ENCODE data around the gene NPAS3.

DNA sequence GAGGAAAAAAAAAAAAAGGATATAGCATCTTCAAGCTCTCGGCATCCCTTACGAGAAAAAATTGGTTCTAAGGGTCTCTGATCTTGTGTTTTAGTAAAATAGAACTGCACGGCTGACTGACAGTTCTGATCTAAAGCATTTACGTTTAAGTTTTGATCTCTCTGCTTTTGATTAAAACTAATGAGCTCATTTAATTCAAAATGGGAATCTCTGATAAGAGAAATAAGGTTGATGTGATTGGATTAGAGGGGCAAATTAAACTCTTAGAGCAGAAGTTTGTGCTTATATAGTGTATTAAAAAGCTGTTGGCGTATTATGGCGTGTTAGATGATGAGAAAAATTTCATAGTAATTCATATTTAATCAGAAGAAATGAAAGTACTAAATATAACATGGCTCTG is 794.6 kb downstream of the NPAS3 start:
- TF ChIP-seq, protein P1, sequence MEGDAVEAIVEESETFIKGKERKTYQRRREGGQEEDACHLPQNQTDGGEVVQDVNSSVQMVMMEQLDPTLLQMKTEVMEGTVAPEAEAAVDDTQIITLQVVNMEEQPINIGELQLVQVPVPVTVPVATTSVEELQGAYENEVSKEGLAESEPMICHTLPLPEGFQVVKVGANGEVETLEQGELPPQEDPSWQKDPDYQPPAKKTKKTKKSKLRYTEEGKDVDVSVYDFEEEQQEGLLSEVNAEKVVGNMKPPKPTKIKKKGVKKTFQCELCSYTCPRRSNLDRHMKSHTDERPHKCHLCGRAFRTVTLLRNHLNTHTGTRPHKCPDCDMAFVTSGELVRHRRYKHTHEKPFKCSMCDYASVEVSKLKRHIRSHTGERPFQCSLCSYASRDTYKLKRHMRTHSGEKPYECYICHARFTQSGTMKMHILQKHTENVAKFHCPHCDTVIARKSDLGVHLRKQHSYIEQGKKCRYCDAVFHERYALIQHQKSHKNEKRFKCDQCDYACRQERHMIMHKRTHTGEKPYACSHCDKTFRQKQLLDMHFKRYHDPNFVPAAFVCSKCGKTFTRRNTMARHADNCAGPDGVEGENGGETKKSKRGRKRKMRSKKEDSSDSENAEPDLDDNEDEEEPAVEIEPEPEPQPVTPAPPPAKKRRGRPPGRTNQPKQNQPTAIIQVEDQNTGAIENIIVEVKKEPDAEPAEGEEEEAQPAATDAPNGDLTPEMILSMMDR (IDR thresholded peaks at IDR 0.05): no peak
- TF ChIP-seq ZFX (IDR thresholded peaks at IDR 0.05; ENCODE audit: borderline replicate concordance): no peak

Measured in 22Rv1 (cell line).